Aorta (tissue), 5 donors: ENCODE results near the gene CUX1. TPM values are rescaled to one million over a fixed set of nuclear protein-coding genes. Genes with fewer than 3 reads are reported as not detected.

ENCODE experiments used
- ATAC-seq: fragments of 200-7000 bp; cut with Tn5 transposase; one replicate; pipeline ENCODE4 v1.9.1; 2022; ENCODE audit warnings: moderate library complexity; ENCODE audit not compliant: low FRiP score
- DNase-seq, 2 donors: peaks; one replicate each; pipeline ENCODE4 v3.0.0-alpha.2; 2020
- H3K27ac ChIP-seq, 2 donors: one replicate each; pipeline ENCODE4 v1.5.1; 2013; ENCODE audit warnings: low read length in 2 of 2, mild to moderate bottlenecking in 2 of 2, moderate library complexity in 2 of 2, control low read depth in 1 of 2, inconsistent platforms in 1 of 2, low read depth in 1 of 2
- H3K27me3 ChIP-seq, 2 donors: one replicate each; pipeline ENCODE4 v1.6.1; 2013; ENCODE audit warnings: control low read depth in 1 of 2, low read length in 1 of 2, mild to moderate bottlenecking in 1 of 2, moderate library complexity in 1 of 2; ENCODE audit not compliant: insufficient read depth in 2 of 2, control insufficient read depth in 1 of 2
- H3K36me3 ChIP-seq, 2 donors: one replicate each; pipeline ENCODE4 v1.6.1; 2013; ENCODE audit warnings: control low read depth in 1 of 2, low read length in 1 of 2, mild to moderate bottlenecking in 1 of 2; ENCODE audit not compliant: insufficient read depth in 2 of 2, control insufficient read depth in 1 of 2
- H3K4me1 ChIP-seq, 2 donors: one replicate each; pipeline ENCODE4 v1.6.1; 2013; ENCODE audit warnings: low read length in 2 of 2, control low read depth in 1 of 2, mild to moderate bottlenecking in 1 of 2, moderate library complexity in 1 of 2; ENCODE audit not compliant: insufficient read depth in 2 of 2, control insufficient read depth in 1 of 2
- H3K4me3 ChIP-seq, 2 donors: one replicate each; pipeline ENCODE4 v1.5.1; 2013; ENCODE audit warnings: low read length in 2 of 2, control low read depth in 1 of 2, mild to moderate bottlenecking in 1 of 2
- H3K9me3 ChIP-seq: one replicate; pipeline ENCODE4 v1.6.1; 2013; ENCODE audit warnings: mild to moderate bottlenecking, low read length; ENCODE audit not compliant: control insufficient read depth
- WGBS, 2 donors: extraction: QIAGEN DNeasy Blood & Tissue Kit; methylation state at CpG; one replicate each; pipeline ENCODE4 v1.1.7; 2013; 5-methylcytosine and 5-hydroxymethylcytosine counted together
- intact Hi-C, 2 donors: fragments of 100-400 bp; cut with DNase I; formaldehyde crosslinking; loops; one replicate each; pipeline versions ENCODE4 v1.14.2 to v1.15.0; 2022
- polyA plus RNA-seq, 2 donors: library from polyadenylated mRNA; stranded (reverse); fragments of 200-250 nt; gene quantifications; one replicate each; pipeline ENCODE4 v1.2.3, GENCODE V29; 2013
- total RNA-seq, 2 donors: library from RNA; stranded (reverse); fragmentation: NEBNext Ultra II Directional; extraction: Animal tissue kit (Norgen Biotek cat#: 25700); gene quantifications; one replicate each; pipeline ENCODE4 v1.2.1, GENCODE V29; 2021
- donor health status: healthy with polysubstance abuse.
- donor health status: Bipolar disorder and iron deficiency.
- donor health status: DM: no; HTN: no; CAD: no.
- donor health status: DM: no; HTN: no; CAD: no.
- donor health status: DM: yes; HTN: yes; CAD: no.

The CUX1 gene
- total and polyA plus RNA-seq, 4 donors: 51.6 to 159 (median 94.1) TPM

- DNase-seq (no peak), ATAC-seq (no peak)
- Histone ChIP-seq H3K36me3 (no peaks in the 10 kb centered on the region), H3K27ac (no peak overlapping the region), H3K27me3 (no peaks in the 10 kb centered on the region), H3K9me3 (no peaks in the 10 kb centered on the region), H3K4me1 (no peaks in the 10 kb centered on the region), H3K4me3 (peak overlapping the region in 1 of 2 donors; percentile 55)
- intact Hi-C loops: no loop called here
- WGBS, 2 donors: 8 to 12% methylated on average over 5 of the region's 5 CpGs
Measured at GRCh38 chr7:102287981-102288278, 470.5 kb downstream of the CUX1 start.

- intact Hi-C loops: no loop called here
- DNase-seq: no peak
- no peaks in the 10 kb centered on the region for H3K27me3 ChIP-seq
- H3K36me3 ChIP-seq: no peaks in the 10 kb centered on the region
- 44 to 48% methylated on average over 10 of the region's 10 CpGs for WGBS, 2 donors
- H3K9me3 ChIP-seq: no peaks in the 10 kb centered on the region
- H3K4me1 ChIP-seq: no peaks in the 10 kb centered on the region
- H3K4me3 ChIP-seq: no peak overlapping the region
- no peak for ATAC-seq
- no peak overlapping the region for H3K27ac ChIP-seq
Measured at GRCh38 chr7:102288285-102288930, 471.0 kb downstream of the CUX1 start.

- ATAC-seq (no peak), DNase-seq (no peak)
- no peaks in the 10 kb centered on the region for H3K27me3 ChIP-seq
- intact Hi-C loops: no loop called here
- no peaks in the 10 kb centered on the region for H3K36me3 ChIP-seq
- WGBS, 2 donors: 89 to 91% methylated on average over 9 of the region's 9 CpGs
- H3K4me1 ChIP-seq: no peaks in the 10 kb centered on the region
- no peaks in the 10 kb centered on the region for H3K9me3 ChIP-seq
- no peak overlapping the region for H3K4me3 ChIP-seq
- no peak overlapping the region for H3K27ac ChIP-seq
Measured at GRCh38 chr7:102289057-102289456, 471.6 kb downstream of the CUX1 start.

GRCh38 chr7:102291056-102291915 lies 473.9 kb downstream of the CUX1 start:
- Histone ChIP-seq H3K4me3 (no peak overlapping the region), H3K4me1 (no peaks in the 10 kb centered on the region), H3K36me3 (no peaks in the 10 kb centered on the region), H3K9me3 (no peaks in the 10 kb centered on the region), H3K27ac (no peak overlapping the region), H3K27me3 (no peaks in the 10 kb centered on the region)
- no peak for DNase-seq
- WGBS, 2 donors: 78% methylated on average over 18 of the region's 18 CpGs
- ATAC-seq: no peak
- intact Hi-C loops: no loop called here

- intact Hi-C loops: no loop called here
- DNase-seq (no peak), ATAC-seq (no peak)
- H3K4me1 ChIP-seq: no peaks in the 10 kb centered on the region
- H3K27ac ChIP-seq: no peak overlapping the region
- no peaks in the 10 kb centered on the region for H3K36me3 ChIP-seq
- 82 to 89% methylated on average over 2 of the region's 2 CpGs for WGBS, 2 donors
- no peak overlapping the region for H3K4me3 ChIP-seq
- no peaks in the 10 kb centered on the region for H3K27me3 ChIP-seq
- H3K9me3 ChIP-seq: no peaks in the 10 kb centered on the region
Measured at GRCh38 chr7:102291916-102292267, 474.5 kb downstream of the CUX1 start.

GRCh38 chr7:102292813-102293798 lies 475.7 kb downstream of the CUX1 start:
- no peak for ATAC-seq
- intact Hi-C loops: no loop called here

GRCh38 chr7:102294589-102294988 lies 477.2 kb downstream of the CUX1 start:
- WGBS, 2 donors: 85 to 89% methylated on average over 3 of the region's 3 CpGs
- Histone ChIP-seq H3K4me1 (no peaks in the 10 kb centered on the region), H3K36me3 (no peaks in the 10 kb centered on the region), H3K4me3 (no peak overlapping the region), H3K27me3 (no peaks in the 10 kb centered on the region), H3K9me3 (no peaks in the 10 kb centered on the region), H3K27ac (no peak overlapping the region)
- no peak for ATAC-seq
- no peak for DNase-seq
- intact Hi-C loops: no loop called here

More at GRCh38 chr7:102292813-102293798, 475.7 kb downstream of the CUX1 start:
- H3K36me3 ChIP-seq: no peaks in the 10 kb centered on the region
- H3K27ac ChIP-seq: no peak overlapping the region
- H3K4me3 ChIP-seq: no peak overlapping the region
- 17% methylated on average over 36 of the region's 36 CpGs for WGBS, 2 donors
- H3K4me1 ChIP-seq: no peaks in the 10 kb centered on the region
- no peaks in the 10 kb centered on the region for H3K27me3 ChIP-seq
- no peak for DNase-seq
- no peaks in the 10 kb centered on the region for H3K9me3 ChIP-seq

GRCh38 chr7:102295346-102296178 lies 478.1 kb downstream of the CUX1 start:
- intact Hi-C loops: no loop called here
- Histone ChIP-seq H3K4me1 (no peaks in the 10 kb centered on the region), H3K27me3 (no peaks in the 10 kb centered on the region), H3K36me3 (no peaks in the 10 kb centered on the region), H3K9me3 (no peaks in the 10 kb centered on the region), H3K4me3 (no peak overlapping the region), H3K27ac (no peak overlapping the region)
- DNase-seq: no peak
- WGBS, 2 donors: 77 to 78% methylated on average over 12 of the region's 12 CpGs
- ATAC-seq: no peak
